Midbrain (tissue), 1 donor: ENCODE measurements around the gene CNTN4.
A peak's percentile ranks its signal among the peaks of the same experiment; 100 is the strongest.

Source experiments
- DNase-seq: peaks from one replicate; lab custom pipeline; 2025; lab: John Stamatoyannopoulos, UW

The CNTN4 gene

DNA sequence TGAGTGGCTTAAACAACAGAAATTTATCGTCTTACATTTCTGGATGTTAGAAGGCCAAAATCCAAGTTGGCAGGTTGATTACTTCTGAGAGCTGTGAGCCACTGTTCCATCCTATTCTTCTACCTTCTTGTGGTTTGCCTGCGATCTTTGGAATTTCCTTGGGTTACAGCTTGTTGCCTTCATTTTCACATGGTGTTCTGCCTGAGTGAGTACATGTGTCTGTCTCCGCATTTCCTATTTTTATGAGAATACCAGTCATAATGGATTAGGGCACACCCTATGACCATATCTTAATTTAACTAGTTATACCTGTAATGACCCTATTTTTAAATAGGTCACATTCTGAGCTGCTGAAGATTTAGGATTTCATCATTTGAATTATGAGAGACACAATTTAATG, 294.3 kb downstream of the CNTN4 start:
- DNase-seq: no peak

DNA sequence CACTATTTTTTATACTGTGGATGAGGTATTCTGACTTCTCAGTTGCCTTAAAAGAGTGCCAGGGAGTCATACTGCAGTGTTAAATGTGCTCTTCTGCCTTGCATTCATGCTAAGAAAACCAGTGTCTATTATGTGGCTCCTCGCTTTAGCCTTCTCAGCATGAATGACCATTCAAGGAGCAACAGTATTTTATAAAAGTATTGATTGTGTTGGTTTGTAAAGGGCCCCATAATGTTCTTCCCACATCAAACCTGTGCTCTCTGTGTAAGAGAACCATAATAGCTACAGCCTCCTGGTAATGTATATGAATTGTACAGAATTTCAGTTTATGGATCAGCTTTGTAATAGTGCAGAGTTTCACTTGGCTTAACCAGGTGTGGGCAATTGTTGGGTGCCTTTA, 316.4 kb downstream of the CNTN4 start:
- no peak for DNase-seq

DNA sequence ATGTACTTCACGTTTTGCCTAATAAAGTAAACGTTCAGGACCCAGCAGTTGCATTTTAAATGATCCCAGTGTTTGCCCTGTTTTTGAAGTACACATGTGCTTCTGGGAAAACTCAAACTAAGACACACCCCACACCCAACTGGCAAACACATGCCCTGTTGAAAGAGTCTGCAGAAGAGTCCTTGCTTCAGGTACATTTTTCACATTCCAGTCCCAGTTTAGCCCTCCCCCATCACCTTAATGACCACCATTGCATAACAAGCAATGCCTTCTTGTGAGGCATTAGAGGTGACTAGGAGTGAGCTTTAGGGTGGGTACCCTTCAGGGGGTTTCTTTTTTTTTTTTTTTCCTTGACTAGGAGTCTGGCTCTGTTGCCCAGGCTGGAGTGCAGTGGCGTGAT, 322.3 kb downstream of the CNTN4 start:
- DNase-seq: no peak

DNA sequence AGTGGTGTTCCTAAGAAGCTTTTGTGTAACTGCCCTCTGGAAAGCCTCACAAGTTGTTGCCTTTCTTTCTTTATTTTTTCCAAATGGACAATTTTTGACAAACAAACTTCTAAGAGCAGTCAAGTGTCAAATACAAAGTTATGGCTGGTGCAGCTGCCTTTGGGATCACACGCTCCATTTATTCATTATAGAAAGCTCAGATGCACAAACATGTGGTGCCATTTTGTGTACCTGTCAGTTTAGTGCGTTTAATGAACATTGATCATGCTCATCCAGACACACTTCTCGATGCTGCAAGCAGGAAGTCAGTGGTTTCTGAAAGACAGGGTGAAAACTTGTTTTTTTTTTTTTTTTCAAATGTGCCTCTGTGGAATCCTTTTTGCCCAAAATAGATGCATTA, 324.5 kb downstream of the CNTN4 start:
- DNase-seq: no peak

DNA sequence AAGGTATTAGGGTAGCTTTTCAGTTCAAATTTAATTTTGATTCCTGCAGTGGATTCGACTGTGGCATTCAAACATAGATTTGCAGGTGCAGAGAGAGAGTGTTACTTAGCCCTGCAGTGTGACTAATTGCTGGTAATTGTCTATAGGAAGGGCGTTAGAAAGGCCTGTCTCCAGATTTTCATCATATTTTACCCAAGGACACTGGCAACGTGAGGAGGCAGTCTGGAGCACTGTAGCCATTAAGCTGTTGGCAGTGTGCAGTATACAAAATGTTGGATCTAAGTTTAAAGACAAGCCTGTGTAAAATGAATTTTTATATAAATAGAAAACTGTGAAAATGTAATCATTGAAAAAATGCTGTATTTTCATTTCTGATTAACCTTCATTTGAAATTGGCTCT, 342.9 kb downstream of the CNTN4 start:
- no peak for DNase-seq

DNA sequence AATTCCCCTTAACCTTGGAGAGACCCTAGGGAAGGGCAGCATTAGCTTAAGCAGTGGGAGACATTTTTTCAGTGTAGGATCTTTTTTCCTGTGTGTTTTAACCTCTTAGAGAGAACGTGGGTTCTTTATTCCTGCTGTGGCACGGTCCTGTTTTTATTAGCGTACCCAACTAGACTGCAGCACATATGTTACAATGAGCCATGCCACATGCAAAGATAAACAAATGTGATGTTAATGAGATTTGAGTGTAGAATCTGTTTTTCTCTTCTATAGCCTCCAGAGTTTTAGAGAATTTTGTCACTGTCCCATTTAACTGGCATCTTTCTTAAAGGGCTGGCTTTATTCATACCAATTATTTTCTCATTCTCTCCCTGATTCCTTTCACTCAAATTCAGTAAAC, 347.5 kb downstream of the CNTN4 start:
- DNase-seq: no peak

DNA sequence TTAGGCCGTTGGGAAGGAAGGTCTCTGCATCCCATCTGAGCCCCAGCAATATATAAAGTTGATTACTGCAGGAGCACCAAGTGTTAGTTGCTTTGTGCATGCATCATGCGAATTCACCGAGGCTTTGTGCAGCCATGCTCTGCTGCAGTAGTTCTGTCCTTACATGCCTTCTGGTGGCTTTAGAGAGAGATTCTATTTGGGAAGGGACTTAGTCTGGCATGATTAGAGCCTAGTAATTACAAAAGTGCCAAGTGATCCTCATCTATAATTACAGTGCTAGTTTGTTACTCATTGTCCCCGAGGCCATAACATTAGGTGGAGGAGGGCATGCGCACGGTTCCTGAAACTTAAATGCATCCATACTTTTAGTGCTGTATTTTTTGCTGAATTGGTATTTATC, 353.6 kb downstream of the CNTN4 start:
- no peak for DNase-seq

DNA sequence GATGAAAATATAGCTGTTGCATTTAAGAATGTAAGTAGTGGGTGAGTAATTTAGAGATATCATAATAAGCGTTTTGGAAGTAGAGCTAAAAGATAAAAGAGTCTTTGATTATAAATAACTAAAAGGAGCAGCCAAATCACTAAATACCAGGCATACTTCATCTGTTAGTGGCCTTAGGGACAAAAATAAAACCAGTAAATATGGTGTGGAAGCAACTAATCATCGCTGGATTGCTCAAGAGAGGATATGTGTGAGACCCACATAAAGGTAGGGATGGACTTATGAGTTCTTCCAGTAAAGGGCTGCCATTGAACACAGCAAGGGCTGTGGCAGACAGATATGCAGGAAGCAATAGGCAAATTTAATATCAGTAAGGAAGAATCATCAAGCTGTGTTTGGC, 356.2 kb downstream of the CNTN4 start:
- no peak for DNase-seq

DNA sequence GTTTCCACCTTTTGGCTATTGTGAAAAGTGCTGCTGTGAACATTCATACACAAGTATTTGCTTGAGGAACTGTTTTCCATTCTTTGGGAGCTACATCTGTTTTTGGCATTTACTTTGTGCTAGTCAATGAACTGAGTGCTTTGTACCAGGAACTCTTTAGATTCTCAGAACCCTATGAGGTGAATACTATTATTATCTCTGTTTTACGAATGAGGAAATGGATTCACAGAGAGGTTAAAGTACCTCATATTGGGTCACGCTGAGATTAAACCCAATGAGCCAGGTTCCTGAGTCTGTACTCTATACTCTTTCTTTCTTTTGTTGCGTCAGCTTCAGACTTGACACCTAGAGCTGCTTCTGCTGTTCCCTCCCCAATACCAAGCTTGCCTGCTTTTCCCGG, 358.1 kb downstream of the CNTN4 start:
- DNase-seq: no peak

DNA sequence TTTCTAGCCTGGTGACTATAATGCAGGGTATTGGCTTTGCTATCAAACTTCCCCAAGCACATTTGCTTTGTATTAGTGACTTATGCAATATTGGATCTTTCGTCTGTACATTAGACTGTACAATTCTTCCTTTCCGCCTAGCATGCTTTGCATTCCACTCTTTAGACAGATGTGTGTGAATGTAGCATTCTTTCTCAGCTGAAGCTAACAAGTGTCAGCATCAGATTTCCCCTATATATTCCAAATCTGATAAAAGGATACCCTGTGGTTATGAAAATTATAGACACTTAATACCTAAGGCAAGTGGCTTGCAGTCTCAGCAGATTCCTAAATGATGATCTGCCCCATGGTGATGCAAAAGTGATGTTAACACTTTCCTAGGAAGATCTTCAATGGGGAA, 360.1 kb downstream of the CNTN4 start:
- DNase-seq: no peak

DNA sequence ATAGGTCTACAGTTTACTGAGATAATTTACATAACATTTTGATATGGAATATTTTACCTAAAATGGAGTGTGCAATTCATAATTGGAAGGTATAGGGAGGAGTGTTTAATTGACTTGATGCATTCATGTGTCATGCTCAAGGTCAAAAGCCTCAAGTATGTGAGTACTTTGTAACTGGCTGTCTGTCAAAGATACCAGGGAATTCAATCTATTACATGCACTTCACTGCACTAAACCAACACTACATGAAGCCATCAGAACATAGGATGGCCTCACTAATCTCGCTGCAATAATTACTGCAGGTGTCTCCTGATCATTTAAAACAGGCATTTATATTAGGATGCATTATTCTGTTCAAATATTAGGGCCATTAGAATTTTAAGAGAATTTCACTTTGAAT, 367.2 kb downstream of the CNTN4 start:
- no peak for DNase-seq

DNA sequence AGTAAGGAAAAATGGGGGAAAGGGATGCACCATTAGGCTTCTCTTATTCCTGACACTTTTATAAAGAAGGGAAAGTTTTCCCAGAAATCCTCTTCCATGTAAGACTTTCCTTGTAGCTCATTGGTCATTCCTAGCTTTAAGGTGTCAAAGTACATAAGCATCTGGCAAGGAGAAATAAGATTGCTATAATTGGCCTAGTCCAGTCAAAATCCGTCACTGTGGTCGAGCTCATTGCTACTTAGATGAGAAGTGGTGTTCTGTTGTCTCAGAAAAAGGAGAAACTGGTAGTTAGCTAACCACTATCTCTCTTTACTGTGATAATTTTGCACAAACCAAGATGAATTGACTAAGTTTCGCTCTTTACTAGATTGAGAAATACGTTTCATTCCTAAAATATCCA, 370.1 kb downstream of the CNTN4 start:
- DNase-seq: no peak

DNA sequence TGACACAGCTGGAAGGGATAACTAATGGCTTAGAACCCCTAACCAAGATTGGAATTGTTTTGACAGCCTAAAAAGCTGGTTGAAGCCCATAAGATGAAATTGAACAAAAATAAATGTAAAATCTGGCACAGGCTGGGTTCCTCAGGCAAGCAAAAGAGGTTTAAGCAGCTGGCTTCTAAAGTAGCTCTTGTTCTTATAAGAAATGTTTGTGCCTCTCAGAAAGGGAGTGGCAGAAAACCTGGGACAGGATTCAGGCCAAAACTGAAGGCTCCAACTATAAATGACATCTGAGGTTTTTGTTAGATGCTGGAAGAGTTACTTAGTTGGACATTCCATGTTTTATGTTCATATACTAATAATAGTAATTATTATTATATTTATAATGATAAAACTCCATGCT, 378.3 kb downstream of the CNTN4 start:
- no peak for DNase-seq

DNA sequence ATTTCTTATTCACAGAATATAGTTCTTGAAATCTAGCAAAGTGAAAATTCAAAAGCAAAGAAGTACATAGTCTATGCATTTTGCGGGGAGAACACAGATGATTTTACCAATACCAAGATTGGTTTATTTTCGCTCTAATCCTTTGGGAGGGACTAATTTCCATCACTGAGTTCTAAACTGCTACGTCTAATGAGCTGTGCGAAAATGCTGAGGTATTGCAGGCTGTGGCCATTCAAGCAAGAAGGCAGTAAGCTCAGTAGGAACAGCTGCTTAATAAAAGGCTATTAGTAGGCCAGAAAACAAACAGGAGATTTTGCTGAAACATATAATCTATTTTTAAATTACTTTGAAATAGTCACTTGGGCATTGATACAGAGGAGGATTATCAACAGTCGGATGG, 379.0 kb downstream of the CNTN4 start:
- no peak for DNase-seq

DNA sequence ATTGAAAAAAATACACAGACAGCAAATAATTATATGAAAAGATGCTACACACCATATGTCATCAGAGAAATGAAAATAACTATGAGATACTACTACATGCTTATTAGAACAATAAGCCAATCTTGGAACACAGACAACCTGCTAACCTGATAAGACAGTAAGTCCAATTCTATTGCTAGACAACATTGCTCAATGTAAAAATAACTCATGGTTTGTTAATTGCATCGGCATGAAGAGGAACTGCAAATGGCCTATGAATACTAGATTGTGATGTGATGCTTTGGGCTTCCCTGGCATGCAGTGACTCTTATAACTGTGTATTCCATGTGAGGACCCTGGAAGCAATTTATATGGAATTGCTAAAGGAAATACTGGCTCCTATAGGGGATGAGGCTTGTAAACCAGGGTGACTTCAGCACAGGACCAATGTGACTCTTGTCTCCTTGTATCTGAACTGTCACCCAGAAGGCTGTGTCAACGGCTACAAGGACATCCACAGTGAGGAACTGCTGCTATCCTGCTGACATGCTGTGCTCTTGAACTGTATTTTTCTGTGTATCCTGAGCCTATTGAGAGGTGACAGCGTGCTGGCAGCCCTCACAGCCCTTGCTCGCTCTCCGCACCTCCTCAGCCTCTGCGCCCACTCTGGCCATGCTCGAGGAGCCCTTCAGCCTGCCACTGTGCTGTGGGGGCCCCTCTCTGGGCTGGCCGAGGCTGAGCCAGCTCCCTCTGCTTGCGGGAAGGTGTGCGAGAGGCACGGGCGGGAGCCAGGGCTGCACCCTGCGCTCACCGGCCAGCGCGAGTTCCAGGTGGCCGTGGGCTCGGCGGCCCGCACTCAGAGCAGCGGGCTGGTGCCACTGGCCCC, 385.7 kb downstream of the CNTN4 start:
- DNase-seq: no peak

DNA sequence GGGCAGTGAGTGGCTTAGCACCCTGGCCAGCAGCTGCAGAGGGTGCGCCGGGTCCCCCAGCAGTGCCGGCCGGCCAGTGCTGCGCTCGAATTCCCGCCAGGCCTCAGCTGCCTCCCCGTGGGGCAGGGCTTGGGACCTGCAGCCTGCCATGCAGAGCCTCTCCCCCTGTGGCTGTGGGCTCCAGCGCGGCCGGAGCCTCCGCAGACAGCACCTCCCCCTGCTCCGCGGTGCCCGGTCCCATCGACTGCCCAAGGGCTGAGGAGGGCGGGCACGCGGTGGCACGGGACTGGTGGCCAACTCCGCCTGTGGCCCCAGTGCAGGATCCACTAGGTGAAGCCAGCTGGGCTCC, 386.3 kb downstream of the CNTN4 start:
- no peak for DNase-seq

DNA sequence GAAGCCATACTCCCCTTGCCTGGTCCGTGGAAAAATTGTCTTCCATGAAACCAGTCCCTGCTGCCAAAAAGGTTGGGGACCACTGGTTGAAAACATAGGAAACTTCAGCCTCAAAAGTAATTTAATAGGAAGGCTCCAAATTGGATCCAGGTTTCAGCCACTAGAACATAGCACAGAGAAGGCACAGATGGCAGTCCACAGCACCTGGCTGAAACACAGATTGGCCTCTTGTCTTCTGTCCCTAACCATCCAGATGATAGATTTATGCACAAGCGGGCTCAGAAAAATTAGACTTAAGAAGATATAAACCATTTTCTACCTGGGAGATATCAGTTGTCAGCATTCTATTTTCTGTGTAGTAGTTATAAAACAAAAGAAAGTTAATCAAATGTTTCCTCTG, 397.1 kb downstream of the CNTN4 start:
- no peak for DNase-seq

DNA sequence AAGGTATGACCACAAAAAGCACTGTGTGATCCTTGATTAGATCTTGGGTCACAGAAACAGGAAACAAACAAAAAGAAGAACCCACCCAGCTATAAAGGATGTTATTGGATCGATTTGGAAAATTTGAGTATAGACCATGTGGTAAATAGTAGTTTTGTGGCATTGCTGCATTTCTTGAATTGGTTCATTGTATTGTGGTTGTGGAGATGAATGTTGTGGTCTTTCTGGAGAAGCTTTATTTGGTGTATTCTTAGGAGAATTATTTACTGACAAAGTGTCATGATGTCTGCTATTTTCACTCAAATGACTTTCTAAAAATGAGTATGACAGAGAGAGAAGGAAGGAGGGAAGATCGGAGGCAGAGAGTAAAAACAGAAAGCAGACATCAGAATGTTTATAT, 406.2 kb downstream of the CNTN4 start:
- no peak for DNase-seq

DNA sequence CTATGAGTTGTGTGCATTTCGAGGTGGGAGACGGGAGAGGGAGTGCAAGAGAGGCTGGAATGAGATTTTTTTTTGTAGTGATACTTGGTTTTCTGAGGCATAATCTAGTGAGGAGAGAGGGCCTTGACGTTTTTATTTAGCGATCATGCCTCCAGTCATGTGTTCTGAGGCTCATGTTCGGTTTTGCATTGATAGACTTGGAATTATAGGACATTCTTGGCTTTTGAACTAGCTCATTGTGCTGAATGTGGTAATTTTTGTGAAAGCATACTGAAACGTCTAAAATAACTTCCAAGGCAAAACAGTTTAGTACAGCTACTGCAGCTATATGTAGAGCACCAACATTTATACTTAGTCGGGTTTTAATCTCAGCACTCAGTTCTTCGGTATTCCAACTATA, 408.1 kb downstream of the CNTN4 start:
- DNase-seq: no peak

DNA sequence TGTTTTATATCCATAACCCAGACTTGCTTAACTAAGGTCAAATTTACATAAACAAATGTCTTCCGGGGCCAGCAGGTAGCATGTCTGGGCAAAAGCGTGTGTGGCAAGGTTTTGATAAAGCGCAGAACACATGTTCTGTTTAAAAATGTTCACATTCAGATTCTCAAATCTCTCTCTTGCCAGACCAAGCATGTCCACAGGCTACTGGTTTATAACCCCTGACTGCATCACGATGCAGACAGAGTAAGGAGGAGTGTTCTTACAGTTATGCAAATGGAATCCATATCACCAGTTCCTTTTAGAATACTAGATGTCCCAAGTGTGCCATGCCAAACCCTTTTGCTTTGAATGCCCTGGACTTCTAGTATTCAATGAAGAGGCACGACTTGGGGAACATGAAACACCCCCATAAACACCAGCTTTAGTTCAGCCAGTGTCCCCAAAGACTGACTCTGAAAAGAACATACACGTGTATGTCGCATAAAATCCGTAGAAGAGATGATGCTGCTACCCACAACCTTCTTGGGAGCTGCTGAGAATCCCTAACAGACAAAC, 412.0 kb downstream of the CNTN4 start:
- no peak for DNase-seq

DNA sequence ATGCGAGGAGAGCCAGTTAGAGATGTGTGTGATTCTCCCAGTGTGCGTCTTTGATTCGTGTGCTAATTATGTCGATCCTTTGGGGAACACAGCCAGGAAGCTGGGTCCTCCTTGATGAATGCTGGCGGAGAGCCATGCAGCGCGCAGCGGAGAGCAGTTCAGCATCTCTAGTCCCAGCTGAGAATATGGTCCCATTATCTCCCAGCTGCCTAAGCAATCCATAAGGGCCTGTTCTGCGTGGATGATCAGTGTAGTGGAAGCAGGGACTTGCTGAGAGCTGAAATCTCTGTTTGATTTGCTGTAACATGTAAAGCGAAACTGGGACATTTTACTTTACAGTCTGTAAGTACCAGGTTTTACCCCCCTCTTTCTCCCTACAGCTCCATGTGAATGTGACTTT, 412.7 kb downstream of the CNTN4 start:
- DNase-seq: peak; percentile 29

DNA sequence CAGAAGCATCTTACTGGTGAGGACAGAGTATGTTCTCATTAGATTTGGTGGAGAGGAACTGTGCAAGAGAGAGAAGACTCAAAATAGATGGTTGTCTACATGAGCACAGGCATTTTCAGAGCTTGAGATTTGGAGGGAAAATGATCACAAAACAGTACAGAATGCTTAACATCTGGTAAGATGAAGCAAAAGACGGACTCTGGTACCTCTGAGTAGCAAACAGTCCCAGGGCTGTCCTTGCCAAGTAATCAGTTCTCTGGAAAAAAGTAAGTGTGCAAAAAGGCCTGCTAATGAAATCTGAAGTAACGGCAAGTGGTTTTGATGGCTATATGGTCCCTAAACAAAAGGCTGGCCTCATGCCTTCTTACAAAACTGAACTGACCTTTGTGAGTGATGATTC, 414.2 kb downstream of the CNTN4 start:
- no peak for DNase-seq

DNA sequence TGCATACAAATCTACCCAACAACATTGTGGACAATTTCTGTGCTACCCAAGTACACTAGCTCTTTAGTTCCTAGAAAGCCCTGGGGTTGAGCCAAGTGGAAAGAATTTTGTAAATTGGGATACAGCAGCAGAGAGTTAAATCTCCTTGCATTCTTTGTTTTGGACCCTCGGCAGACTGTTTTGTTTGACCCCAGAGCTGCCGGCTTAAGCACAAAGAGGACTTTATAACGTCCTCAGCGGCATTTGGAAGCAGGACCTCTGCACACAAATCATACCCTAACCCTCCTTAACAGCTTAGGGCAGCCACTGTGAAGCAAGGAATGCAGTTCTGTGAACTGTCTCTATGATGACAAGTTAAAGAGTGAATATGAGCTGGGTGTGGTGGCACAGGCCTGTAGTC, 415.3 kb downstream of the CNTN4 start:
- no peak for DNase-seq

DNA sequence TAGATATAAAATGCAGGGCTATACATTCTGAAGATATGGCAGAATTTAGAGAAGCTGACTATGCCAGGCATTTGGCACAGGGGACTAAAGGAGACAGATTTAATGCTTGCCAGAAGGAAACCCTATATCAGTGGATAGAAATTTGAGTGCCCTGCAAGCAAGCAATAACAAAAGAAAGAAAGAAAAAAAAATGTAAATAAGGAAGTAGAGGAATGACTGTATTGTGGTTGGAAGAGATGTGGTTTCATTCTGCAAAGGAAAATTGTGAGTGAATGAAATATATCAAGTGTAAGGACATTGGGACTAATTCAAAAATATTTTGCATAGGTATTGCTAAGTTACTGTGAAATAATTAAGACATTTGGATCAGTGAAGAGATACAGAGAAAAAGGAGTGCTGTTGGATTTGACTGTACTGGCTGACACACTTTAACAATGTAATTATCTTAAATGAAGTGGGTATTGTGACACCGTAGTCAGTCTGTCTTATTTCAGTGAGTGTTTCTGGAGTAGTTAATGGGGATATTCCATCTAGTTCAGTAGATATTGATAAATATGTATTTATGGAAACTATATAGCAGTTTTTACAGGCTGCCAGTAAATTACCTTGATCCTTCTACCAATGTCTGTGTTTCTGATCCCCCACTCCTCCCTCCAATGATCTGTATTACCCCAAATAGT, 418.2 kb downstream of the CNTN4 start:
- DNase-seq: no peak
